IMR-90 (cell line): ENCODE measurements around the gene P4HA2. TPM values are rescaled to one million over a fixed set of nuclear protein-coding genes. Genes with fewer than 3 reads are reported as not detected.

Experiments
- ATAC-seq: fragments of 200-7000 bp; cut with Tn5 transposase; 2 replicates; pipeline ENCODE4 v1.9.1; 2020; ENCODE audit warnings: low read depth, mild to moderate bottlenecking, moderate library complexity
- BruUV-seq: library from RNA; stranded (reverse); fragments of 400-500 nt; replicated peaks from 2 replicates; lab custom pipeline; 2021; lab: Mats Ljungman, UMichigan
- CTCF ChIA-PET: fragments of 300-600 bp; formaldehyde crosslinking; extraction: SDS; loops from one replicate; lab custom pipeline; 2021; ENCODE audit warnings: antibody characterized with exemption; lab: Yijun Ruan, JAX
- POLR2A ChIA-PET: fragments of 300-600 bp; sonication (Branson Sonifier 250); formaldehyde crosslinking; loops from one replicate; lab custom pipeline; 2022; ENCODE audit warnings: antibody characterized with exemption; ENCODE audit not compliant: unreplicated experiment; lab: Charles Lee
- DNase-seq: peaks from one replicate; pipeline ENCODE4 v3.0.0; 2013
- H2AFZ ChIP-seq: replicated peaks from 2 replicates; pipeline ENCODE3; 2013; ENCODE audit warnings: low read length, mild to moderate bottlenecking; ENCODE audit not compliant: poor library complexity
- H2AK5ac ChIP-seq: 2 replicates; pipeline ENCODE4 v1.6.1; 2013; ENCODE audit warnings: low read depth, low read length, inconsistent platforms
- H2AK9ac ChIP-seq: replicated peaks from 2 replicates; pipeline ENCODE3; 2013; ENCODE audit warnings: mild to moderate bottlenecking, low read depth, low read length, moderate library complexity; ENCODE audit not compliant: poor library complexity
- H2BK120ac ChIP-seq: 2 replicates; pipeline ENCODE4 v1.6.1; 2013; ENCODE audit warnings: low read depth, low read length, inconsistent platforms
- H2BK15ac ChIP-seq: 3 replicates; pipeline ENCODE4 v1.6.1; 2013; ENCODE audit warnings: low read depth, low read length, inconsistent platforms
- H2BK20ac ChIP-seq: 2 replicates; pipeline ENCODE4 v1.6.1; 2013; ENCODE audit warnings: low read depth, mild to moderate bottlenecking, inconsistent platforms, low read length, moderate library complexity
- H2BK5ac ChIP-seq: 2 replicates; pipeline ENCODE4 v1.6.1; 2013; ENCODE audit warnings: mild to moderate bottlenecking, low read depth, low read length, inconsistent platforms; ENCODE audit not compliant: poor library complexity, severe bottlenecking
- H3K14ac ChIP-seq: replicated peaks from 2 replicates; pipeline ENCODE4 v1.6.1; 2013; ENCODE audit warnings: low read depth, low read length, inconsistent platforms
- H3K18ac ChIP-seq: 2 replicates; pipeline ENCODE4 v1.6.1; 2013; ENCODE audit warnings: low read depth, low read length, control low read depth
- H3K23ac ChIP-seq: 2 replicates; pipeline ENCODE4 v1.6.1; 2013; ENCODE audit warnings: low read depth, low read length, inconsistent platforms
- H3K27ac ChIP-seq: 2 replicates; pipeline ENCODE4 v1.5.1; 2013; ENCODE audit warnings: mild to moderate bottlenecking, control low read depth, low read length; ENCODE audit not compliant: insufficient read depth
- H3K27me3 ChIP-seq: 2 replicates; pipeline ENCODE4 v1.6.1; 2013; ENCODE audit warnings: low read length; ENCODE audit not compliant: control insufficient read depth, insufficient read depth
- H3K36me3 ChIP-seq: 2 replicates; pipeline ENCODE4 v1.6.1; 2013; ENCODE audit warnings: low read length, mixed read lengths; ENCODE audit not compliant: control insufficient read depth, insufficient read depth
- H3K4ac ChIP-seq: 2 replicates; pipeline ENCODE4 v1.6.1; 2013; ENCODE audit warnings: low read depth, low read length, inconsistent platforms
- H3K4me1 ChIP-seq: 2 replicates; pipeline ENCODE4 v1.6.1; 2013; ENCODE audit warnings: low read length, mixed read lengths; ENCODE audit not compliant: control insufficient read depth, insufficient read depth
- H3K4me2 ChIP-seq: 2 replicates; pipeline ENCODE4 v1.6.1; 2013; ENCODE audit warnings: low read depth, mild to moderate bottlenecking, control low read depth, low read length, moderate library complexity
- H3K4me3 ChIP-seq: 2 replicates; pipeline ENCODE4 v1.5.1; 2013; ENCODE audit warnings: low read depth, mild to moderate bottlenecking, control low read depth, low read length, moderate library complexity; ENCODE audit not compliant: insufficient read depth
- H3K56ac ChIP-seq: 2 replicates; pipeline ENCODE4 v1.6.1; 2013; ENCODE audit warnings: low read length, inconsistent platforms; ENCODE audit not compliant: insufficient read depth; ENCODE audit errors: extremely low read depth
- H3K79me1 ChIP-seq, 2 experiments: 2 replicates each; pipeline ENCODE4 v1.6.1; 2013; ENCODE audit warnings: low read length in 2 of 2, inconsistent platforms in 1 of 2, low read depth in 1 of 2
- H3K9ac ChIP-seq: 2 replicates; pipeline ENCODE4 v1.6.1; 2013; ENCODE audit warnings: low read depth, low read length, control low read depth
- H3K9me1 ChIP-seq: 2 replicates; pipeline ENCODE4 v1.6.1; 2013; ENCODE audit warnings: low read length, inconsistent platforms; ENCODE audit not compliant: insufficient read depth
- H3K9me3 ChIP-seq: 2 replicates; pipeline ENCODE4 v1.6.1; 2013; ENCODE audit warnings: low read length; ENCODE audit not compliant: control insufficient read depth, insufficient read depth
- H4K20me1 ChIP-seq: 2 replicates; pipeline ENCODE4 v1.6.1; 2013; ENCODE audit warnings: low read length, inconsistent platforms; ENCODE audit not compliant: insufficient read depth
- H4K5ac ChIP-seq: 2 replicates; pipeline ENCODE4 v1.6.1; 2013; ENCODE audit warnings: mild to moderate bottlenecking, low read depth, low read length, control low read depth
- H4K8ac ChIP-seq, 2 experiments: 2 replicates each; pipeline ENCODE4 v1.6.1; 2013; ENCODE audit warnings: low read depth in 2 of 2, low read length in 2 of 2, control low read depth in 1 of 2, inconsistent platforms in 1 of 2
- H4K91ac ChIP-seq: 2 replicates; pipeline ENCODE4 v1.6.1; 2013; ENCODE audit warnings: low read depth, low read length, inconsistent platforms; ENCODE audit not compliant: insufficient read depth
- BHLHE40 ChIP-seq: fragments of 150-350 bp; IDR thresholded peaks from 2 replicates; pipeline ENCODE4 v1.6.1; 2016; ENCODE audit warnings: mild to moderate bottlenecking, low read depth, low read length
- CEBPB ChIP-seq: IDR thresholded peaks from 2 replicates; pipeline ENCODE4 v1.6.1; 2012; ENCODE audit warnings: low read depth, low read length, improper control_type of control experiment
- ELK1 ChIP-seq: fragments of 150-350 bp; IDR thresholded peaks from 2 replicates; pipeline ENCODE4 v1.6.1; 2016; ENCODE audit warnings: low read depth, mild to moderate bottlenecking, low read length, moderate library complexity, borderline replicate concordance
- FOS ChIP-seq: fragments of 150-350 bp; IDR thresholded peaks from 2 replicates; pipeline ENCODE4 v1.6.1; 2016; ENCODE audit warnings: low read depth, low read length
- MAFK ChIP-seq: IDR thresholded peaks from 2 replicates; pipeline ENCODE4 v1.6.1; 2012; ENCODE audit warnings: low read depth, low read length, improper control_type of control experiment
- MXI1 ChIP-seq: IDR thresholded peaks from 2 replicates; pipeline ENCODE4 v1.6.1; 2012; ENCODE audit warnings: low read depth, mild to moderate bottlenecking, low read length, moderate library complexity, borderline replicate concordance
- NFE2L2 ChIP-seq: fragments of 150-350 bp; IDR thresholded peaks from 2 replicates; pipeline ENCODE4 v1.6.1; 2016; ENCODE audit warnings: low read depth, mild to moderate bottlenecking, low read length
- POLR2A ChIP-seq: IDR thresholded peaks from 2 replicates; pipeline ENCODE4 v1.6.1; 2012; ENCODE audit warnings: mild to moderate bottlenecking, low read depth, low read length
- RAD21 ChIP-seq: IDR thresholded peaks from 2 replicates; pipeline ENCODE4 v1.6.1; 2012; ENCODE audit warnings: low read length, improper control_type of control experiment
- RFX5 ChIP-seq: IDR thresholded peaks from 2 replicates; pipeline ENCODE4 v1.8.0; 2012; ENCODE audit warnings: low read depth, mild to moderate bottlenecking, low read length, moderate library complexity
- USF2 ChIP-seq: fragments of 150-350 bp; IDR thresholded peaks from 2 replicates; pipeline ENCODE4 v1.6.1; 2017; ENCODE audit warnings: mild to moderate bottlenecking, antibody characterized with exemption, low read length, low read depth
- WGBS, 2 experiments: methylation state at CpG; one replicate each; pipeline versions ENCODE4 v1.1.5 to v1.1.7; 2013; ENCODE audit warnings: missing lambda C conversion rate in 2 of 2; ENCODE audit not compliant: insufficient read length in 1 of 2; ENCODE audit errors: extremely low coverage in 2 of 2; 5-methylcytosine and 5-hydroxymethylcytosine counted together
- dilution Hi-C: fragments of 300-500 bp; cut with HindIII; formaldehyde crosslinking; loops from one replicate; pipeline ENCODE4 v1.14.3; 2018; ENCODE audit warnings: low sequenced_read_pairs; ENCODE audit not compliant: unreplicated experiment
- in situ Hi-C: fragments of 300-500 bp; cut with MboI; formaldehyde crosslinking; loops from 3 replicates; pipeline ENCODE4 v1.14.3; 2019; ENCODE audit warnings: low sequenced_read_pairs, inconsistent platforms, mixed read lengths
- intact Hi-C: fragments of 100-400 bp; cut with micrococcal nuclease; formaldehyde crosslinking; loops from 2 replicates; pipeline ENCODE4 v1.10.0; 2022
- polyA plus RNA-seq, 3 experiments: library from polyadenylated mRNA; depleted of rRNA; stranded (reverse); fragments of >200 nt; gene quantifications; 2 replicates each; pipeline ENCODE4 v1.2.3, GENCODE V29; 2012; ENCODE audit warnings: low replicate concordance in 1 of 3
- total RNA-seq: library from RNA; depleted of rRNA; stranded (reverse); fragments of >200 nt; gene quantifications from 2 replicates; pipeline ENCODE4 v1.2.3, GENCODE V29; 2012

Gene P4HA2
- total and polyA plus RNA-seq, 2 of the 4 experiments (the other 2 are of a cell fraction) = 186 to 225 TPM

GRCh38 chr5:132156413-132156812 is 71.2 kb downstream of the P4HA2 start:
- Histone ChIP-seq H4K5ac (no peak overlapping the region), H2BK120ac (no peak overlapping the region), H3K4me1 (no peaks in the 10 kb centered on the region), H2AK5ac (no peak overlapping the region), H3K23ac (no peak overlapping the region), H3K9me3 (no peaks in the 10 kb centered on the region), H3K4me2 (no peak overlapping the region), H3K9ac (no peak overlapping the region), H2AFZ (no peak overlapping the region), H3K4ac (no peak overlapping the region), H4K91ac (no peak overlapping the region), H3K27me3 (peaks cover 2% of the 10 kb centered on the region; the same call in 1 of the 2 replicates), H4K8ac (no peak overlapping the region), H3K14ac (no peak overlapping the region), H3K18ac (no peak overlapping the region), H3K27ac (no peak overlapping the region), H3K4me3 (no peak overlapping the region), H2BK20ac (no peak overlapping the region), H2BK5ac (no peak overlapping the region), H4K20me1 (no peaks in the 10 kb centered on the region), H3K79me1 (no peaks in the 10 kb centered on the region), H2BK15ac (no peak overlapping the region), H2AK9ac (no peak overlapping the region), H3K9me1 (no peaks in the 10 kb centered on the region), H3K36me3 (no peaks in the 10 kb centered on the region), H3K56ac (no peak overlapping the region)
- ChIA-PET CTCF (no interaction called here), POLR2A (no interaction called here)
- intact Hi-C loops (no loop called here), dilution Hi-C loops (no loop called here), in situ Hi-C loops (no loop called here)
- TF ChIP-seq CEBPB (no peak), POLR2A (no peak), BHLHE40 (no peak), FOS (no peak), RFX5 (no peak), MXI1 (no peak), ELK1 (no peak), RAD21 (no peak), NFE2L2 (no peak), MAFK (no peak), USF2 (no peak)
- no TSS peak for BruUV-seq
- ATAC-seq (no peak), DNase-seq (no peak)
- WGBS, 2 experiments = no CpG with 5 or more reads among the region's 4 CpGs
